GM18868 (cell line): Measurements from ENCODE around the gene TACC2.
"Not testable (repeated sequence)": the region's sequence is repeated elsewhere in the genome, so short reads cannot be mapped to it uniquely, and the experiment has no call there.

Source experiments
- ATAC-seq: cut with Tn5 transposase; IDR thresholded peaks from one replicate; pipeline ENCODE4 v1.9.1; 2021; ENCODE audit warnings: mild to moderate bottlenecking, moderate library complexity; ENCODE audit not compliant: unreplicated experiment

Gene TACC2

GRCh38 chr10:122185643-122186042, 196.7 kb downstream of the TACC2 start:
- ATAC-seq = no peak

GRCh38 chr10:122186816-122187810, 198.2 kb downstream of the TACC2 start:
- ATAC-seq = no peak

- ATAC-seq = no peak
These were observed 199.7 kb downstream of the TACC2 start for GRCh38 chr10:122188706-122189105.

GRCh38 chr10:122189185-122189584, 200.2 kb downstream of the TACC2 start:
- no peak for ATAC-seq

- ATAC-seq = no peak
These were observed 201.4 kb downstream of the TACC2 start for GRCh38 chr10:122190176-122190943.

- ATAC-seq = no peak
These were observed 203.1 kb downstream of the TACC2 start for GRCh38 chr10:122191936-122192541.

- no peak for ATAC-seq
These were observed 205.3 kb downstream of the TACC2 start for GRCh38 chr10:122194251-122194650.

- ATAC-seq = no peak
These were observed 207.3 kb downstream of the TACC2 start for GRCh38 chr10:122196218-122196617.

- no peak for ATAC-seq
These were observed 208.8 kb downstream of the TACC2 start for GRCh38 chr10:122197611-122198222.

- ATAC-seq = no peak
These were observed 209.7 kb downstream of the TACC2 start for GRCh38 chr10:122198631-122199030.

GRCh38 chr10:122199070-122199469, 210.1 kb downstream of the TACC2 start:
- no peak for ATAC-seq

GRCh38 chr10:122199689-122200088, 210.7 kb downstream of the TACC2 start:
- no peak for ATAC-seq

GRCh38 chr10:122201401-122201800, 212.4 kb downstream of the TACC2 start:
- ATAC-seq = no peak

- ATAC-seq = not testable (repeated sequence)
These were observed 214.2 kb downstream of the TACC2 start for GRCh38 chr10:122203180-122203579.

- no peak for ATAC-seq
These were observed 215.9 kb downstream of the TACC2 start for GRCh38 chr10:122204691-122205489.

- ATAC-seq = no peak
These were observed 217.6 kb downstream of the TACC2 start for GRCh38 chr10:122206471-122207065.

- no peak for ATAC-seq
These were observed 218.2 kb downstream of the TACC2 start for GRCh38 chr10:122207163-122207562.

GRCh38 chr10:122207596-122207995, 218.6 kb downstream of the TACC2 start:
- ATAC-seq = no peak

GRCh38 chr10:122208571-122209430, 219.8 kb downstream of the TACC2 start:
- no peak for ATAC-seq
